Right kidney (tissue), 1 donor: ENCODE results near the gene SERINC5.
"Not testable (repeated sequence)": the region's sequence is repeated elsewhere in the genome, so short reads cannot be mapped to it uniquely, and the experiment has no call there.

Experiments
- DNase-seq: peaks from one replicate; pipeline ENCODE4 v3.0.0-alpha.2; 2016

Gene SERINC5

DNA sequence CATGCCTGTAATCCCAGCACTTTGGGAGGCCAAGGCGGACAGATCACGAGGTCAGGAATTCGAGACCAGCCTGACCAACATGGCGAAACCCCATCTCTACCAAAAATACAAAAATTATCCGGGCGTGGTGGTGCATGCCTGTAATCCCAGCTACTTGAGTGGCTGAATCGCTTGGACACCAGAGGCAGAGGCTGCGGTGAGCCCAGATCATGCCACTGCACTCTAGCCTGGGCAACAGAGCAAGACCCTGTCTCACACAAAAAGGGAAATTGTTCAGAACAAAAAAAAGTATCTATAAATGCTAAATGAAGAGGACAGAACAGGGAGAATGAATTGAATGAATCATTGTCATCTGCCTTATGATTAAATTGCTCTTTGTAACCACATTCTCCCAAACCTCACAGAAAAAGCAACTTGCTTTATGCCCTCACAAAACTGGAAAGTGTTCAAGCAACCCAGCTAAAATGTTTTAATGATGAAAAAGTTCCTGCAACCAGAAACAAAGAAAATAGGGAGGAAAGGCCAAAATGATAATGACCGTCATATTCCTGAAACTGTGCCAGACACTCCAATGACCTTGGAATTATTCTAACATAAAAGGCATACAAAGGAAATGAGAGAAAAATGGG is 83.7 kb downstream of the SERINC5 start:
- DNase-seq: no peak

- no peak for DNase-seq
Measured at GRCh38 chr5:80170117-80170535, 85.7 kb downstream of the SERINC5 start.

DNA sequence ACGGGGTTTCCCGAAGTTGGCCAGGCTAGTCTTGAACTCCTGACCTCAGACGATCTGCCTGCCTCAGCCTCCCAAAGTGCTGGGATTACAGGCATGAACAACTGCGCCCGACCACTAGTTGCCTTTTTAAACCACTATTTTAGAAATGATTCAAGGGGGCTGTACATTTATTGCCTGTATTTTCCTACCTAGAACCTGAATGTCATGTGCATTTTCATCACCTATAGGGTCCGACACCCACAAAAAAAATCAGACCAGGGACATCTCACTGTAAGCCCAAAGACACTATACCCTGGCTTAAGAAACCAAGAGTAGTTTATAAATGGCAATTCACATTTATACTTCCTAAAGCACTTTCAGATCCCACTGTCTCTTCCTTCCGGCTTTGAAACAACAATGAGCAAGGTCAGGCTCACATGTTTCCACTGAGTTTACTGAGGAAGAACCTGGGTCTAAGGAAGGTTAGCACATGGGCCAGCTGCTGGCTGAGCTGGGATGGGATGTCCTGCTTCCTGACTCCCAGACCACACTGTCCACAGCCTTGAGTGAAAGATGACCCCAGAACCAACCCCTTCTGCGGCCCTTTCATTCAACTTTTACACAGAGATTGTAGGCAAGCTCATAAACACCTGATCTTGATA is 87.3 kb downstream of the SERINC5 start:
- no peak for DNase-seq

DNA sequence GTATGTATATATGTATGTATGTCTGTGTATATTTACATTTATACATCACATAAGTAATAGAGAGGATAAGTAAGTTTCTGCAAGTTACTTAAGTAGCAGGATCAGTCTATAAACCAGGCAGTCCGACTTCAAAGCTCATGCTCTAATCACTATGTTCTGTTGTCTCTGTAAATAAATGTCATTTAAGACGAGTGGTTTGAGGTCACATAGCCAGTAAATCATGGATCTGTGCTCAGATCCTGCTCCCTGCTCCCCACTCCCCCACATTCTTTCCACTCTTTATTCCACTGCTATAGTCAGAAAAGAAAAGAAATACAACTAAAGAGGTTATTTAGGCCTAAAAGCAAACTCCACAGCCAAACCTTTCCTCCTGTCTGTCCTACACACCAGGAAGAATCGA is 90.4 kb downstream of the SERINC5 start:
- DNase-seq: no peak

DNA sequence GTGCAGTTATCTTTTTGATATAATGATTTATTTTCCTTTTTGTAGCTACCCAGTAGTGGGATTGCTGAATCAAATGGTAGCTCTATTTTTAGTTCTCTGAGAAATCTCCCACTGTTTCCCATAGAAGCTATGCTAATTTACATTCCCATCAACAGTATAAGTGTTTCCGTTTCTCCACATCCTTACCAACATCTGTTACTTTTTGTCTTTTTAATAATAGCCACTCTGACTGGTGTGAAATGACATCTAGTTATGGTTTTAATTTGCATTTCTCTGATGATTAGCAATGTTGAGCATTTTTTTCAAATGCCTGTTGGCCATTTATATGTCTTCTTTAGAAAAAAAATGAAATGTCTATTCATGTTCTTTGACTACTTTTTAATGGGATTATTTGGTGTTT is 94.7 kb downstream of the SERINC5 start:
- no peak for DNase-seq

- DNase-seq: no peak
Measured at GRCh38 chr5:80160242-80160641, 95.6 kb downstream of the SERINC5 start.

- no peak for DNase-seq
Measured at GRCh38 chr5:80159133-80159815, 96.6 kb downstream of the SERINC5 start.

- DNase-seq: no peak
Measured at GRCh38 chr5:80156156-80156555, 99.7 kb downstream of the SERINC5 start.

DNA sequence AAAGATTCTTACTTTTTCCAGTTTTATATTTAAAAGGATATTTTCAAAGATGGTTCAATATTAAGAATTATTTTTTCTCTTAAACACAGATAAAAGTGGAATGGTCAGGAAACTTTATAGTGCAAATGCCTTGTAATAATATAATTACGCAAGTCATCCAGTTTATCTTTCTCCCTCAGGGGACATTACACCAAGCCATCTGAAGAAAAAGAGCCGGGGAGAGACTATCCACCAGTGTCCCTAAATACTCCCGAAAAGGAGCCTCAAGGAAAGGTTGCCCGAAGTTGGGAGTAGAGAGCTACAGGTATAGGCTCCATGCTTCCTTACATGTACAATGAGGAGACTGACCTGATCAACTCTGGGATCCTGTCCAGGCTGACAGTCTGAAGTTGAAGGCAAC is 101.1 kb downstream of the SERINC5 start:
- no peak for DNase-seq

GRCh38 chr5:80154289-80154688 is 101.6 kb downstream of the SERINC5 start:
- not testable (repeated sequence) for DNase-seq

DNA sequence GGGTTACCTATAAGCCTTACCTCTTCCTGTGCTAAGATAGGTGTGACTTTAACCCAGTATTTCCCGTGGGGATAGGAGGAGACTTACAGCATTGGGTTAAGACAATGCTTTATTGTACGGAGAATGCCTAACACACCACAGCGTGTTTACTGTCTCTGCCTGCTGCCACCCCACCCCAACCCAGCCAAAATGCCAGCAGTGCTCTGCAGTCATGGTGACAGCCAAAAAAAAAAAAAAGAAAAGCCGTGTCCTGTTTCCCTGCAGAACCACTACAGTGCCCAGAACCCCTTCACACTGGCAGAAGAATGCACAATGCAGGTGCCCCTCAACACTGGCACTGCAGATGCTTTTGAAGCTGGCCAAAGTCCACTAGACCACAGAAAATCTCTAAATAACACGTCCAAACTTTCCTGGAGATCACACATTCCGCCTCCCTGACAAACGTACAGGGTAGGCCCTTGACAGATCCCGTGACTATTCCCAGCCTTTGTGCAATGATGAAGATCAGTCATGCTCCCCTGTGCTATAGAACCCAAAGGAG is 102.2 kb downstream of the SERINC5 start:
- no peak for DNase-seq

DNA sequence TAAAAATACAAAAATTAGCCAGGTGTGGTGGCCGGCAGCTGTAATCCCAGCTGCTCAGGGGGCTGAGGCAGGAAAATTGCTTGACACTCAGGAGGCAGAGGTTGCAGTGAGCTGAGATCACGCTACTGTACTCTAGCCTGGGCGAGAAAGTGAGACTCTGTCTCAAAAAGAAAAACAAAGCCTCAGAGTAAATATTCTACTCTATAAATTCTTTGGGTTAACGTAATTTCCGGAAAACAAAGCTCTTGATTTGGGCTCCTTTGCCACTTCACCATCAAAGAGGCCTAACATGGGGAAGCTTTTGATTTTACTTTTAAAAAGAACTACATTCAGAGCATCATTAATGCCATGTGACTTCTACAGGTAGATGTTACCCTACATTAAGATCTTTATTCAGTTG is 103.1 kb downstream of the SERINC5 start:
- DNase-seq: no peak

- DNase-seq: no peak
Measured at GRCh38 chr5:80151890-80152289, 104.0 kb downstream of the SERINC5 start.

DNA sequence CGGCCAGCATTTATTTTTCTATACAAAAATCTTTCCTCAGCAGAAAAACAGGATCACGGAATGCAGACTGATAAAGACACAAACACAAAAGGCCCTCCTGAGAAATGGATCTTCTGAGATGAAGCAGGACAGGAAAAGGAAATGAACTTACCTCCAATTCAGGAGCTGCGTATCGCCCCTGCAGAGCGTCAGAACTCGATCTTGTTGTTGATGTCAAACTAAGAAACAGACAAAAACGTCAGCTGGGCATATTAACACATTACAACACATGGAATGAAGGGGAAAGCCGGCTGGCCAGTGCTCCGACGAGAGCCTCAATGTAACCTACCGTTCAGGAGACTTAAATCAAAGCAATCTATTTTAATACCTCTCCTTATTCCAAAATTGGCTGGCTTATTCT is 105.1 kb downstream of the SERINC5 start:
- no peak for DNase-seq

DNA sequence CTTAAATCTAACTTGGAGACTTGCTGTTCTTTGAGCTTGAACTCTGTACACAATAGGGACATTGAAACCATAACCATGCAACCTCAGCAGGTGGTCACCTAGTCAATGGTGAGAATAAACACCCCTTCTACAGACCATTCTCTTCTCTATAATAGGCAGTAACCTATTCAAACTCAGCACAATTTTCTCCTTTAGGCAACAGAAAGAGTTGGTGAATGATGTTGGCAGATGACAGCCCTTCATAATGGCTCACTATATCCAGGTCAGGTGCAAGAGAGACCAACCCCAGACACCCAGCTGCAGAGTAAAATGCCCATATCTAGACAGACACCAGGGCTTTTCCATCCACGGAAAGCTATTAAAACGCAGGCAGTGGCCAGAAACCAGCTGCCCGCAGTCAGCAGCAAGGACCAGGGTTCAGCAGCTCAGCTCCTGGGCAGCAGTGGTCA is 106.7 kb downstream of the SERINC5 start:
- no peak for DNase-seq

DNA sequence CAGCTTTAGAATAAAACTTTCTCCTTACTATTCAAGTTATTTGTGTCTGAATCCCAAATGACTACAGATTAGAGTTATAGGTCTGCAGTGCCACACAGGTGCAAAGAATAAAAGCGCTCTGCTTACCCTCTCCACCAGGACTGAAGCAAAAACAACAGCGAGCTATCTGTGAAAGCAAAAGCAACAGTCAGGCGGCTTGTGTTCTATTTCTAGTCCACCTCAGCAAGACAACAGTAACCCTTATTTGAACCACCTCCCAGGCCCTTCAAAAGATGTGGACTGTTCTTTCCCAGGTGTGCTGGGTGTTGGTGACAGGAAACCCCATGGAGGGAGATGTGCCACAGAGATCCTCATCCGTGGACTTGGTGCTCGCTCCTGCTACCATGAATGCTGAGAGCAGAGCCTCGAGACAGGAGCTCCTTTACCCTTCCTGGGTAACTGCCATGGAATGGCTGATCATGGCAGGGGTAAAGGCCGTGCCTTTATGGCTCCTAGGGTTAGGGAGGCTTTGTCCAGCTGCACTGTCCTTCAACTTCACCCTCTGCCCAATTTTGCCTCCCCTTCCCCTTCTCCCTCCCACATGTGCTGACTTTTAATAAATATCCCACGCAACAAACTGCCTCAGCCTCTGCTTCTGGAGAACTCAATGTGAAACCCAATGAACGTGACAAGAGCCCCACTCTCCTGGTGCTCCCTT is 108.6 kb downstream of the SERINC5 start:
- no peak for DNase-seq

GRCh38 chr5:80146046-80146445 is 109.8 kb downstream of the SERINC5 start:
- no peak for DNase-seq

DNA sequence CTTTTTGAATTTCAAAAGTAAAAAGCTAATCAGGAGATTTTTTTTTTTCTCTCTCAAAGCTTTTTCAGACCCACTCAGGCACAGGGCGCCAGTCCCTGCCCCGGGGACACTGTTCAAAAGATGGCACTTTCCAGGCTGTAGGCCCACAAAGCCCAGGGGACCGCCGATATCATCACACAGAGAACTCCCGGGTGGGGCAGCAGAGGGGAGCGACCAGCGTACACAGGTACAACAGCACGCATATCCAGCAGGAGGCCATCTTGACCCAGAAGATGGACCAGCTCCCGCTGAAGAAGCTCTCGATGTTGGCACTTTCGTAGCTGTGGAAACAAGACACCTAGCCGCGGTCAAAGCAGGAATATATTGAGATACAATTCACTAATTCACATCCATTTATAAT is 112.4 kb downstream of the SERINC5 start:
- DNase-seq: no peak

DNA sequence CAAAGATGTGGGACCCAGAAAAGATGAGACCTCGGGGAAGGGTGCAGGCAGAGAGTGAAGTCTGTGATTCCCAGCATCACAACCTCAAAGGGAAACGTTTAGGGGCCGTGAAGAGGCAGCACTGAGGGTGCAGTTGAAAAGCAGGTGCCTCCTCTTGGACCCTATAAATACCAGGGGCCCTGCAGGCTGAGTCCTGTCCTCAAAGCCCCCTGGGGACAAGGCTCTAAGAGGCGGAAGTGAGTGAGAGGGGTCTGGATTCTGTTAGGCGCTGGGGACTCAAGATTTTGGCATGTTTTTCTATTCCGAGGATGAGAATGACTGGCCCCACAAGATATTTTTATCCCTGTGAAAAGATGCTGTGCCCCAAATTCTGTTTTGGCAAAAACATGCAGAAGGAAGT is 112.9 kb downstream of the SERINC5 start:
- no peak for DNase-seq

DNA sequence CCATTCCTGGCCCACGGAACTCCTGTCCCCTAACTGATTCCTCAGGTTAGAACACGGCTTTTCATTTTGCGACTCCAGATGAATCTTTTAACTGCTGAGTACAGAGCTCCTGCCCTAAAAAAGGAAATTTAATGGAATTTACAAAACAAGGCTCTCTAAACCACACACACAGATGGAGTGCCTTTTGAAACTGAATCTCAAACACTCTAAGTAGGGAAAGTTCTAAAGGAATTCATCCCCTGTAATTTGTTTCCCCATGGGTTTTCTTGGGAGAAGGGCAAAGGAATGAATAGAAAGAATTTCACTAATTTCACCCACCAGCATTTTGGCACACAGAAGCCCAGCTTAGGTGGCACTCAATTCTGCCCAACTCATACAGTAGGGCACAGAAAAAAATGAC is 114.2 kb downstream of the SERINC5 start:
- no peak for DNase-seq

GRCh38 chr5:80141147-80141671 is 114.6 kb downstream of the SERINC5 start:
- DNase-seq: peak; percentile 57

- DNase-seq: no peak
Measured at GRCh38 chr5:80140496-80140895, 115.4 kb downstream of the SERINC5 start.
